Measurements from ENCODE around the gene ZCCHC10. TPM values are rescaled to one million over a fixed set of nuclear protein-coding genes. Genes with fewer than 3 reads are reported as not detected.

ZCCHC10 gene
- 10 to 100 TPM; 24.4 to 39.7 (median 27.4) TPM for polyA plus RNA-seq
- long read RNA-seq, donor 1, transcript ZCCHC10-201 (4 exons, 2,178 nt): major isoform, 10 of 25 reads
- long read RNA-seq, donor 1, transcript ZCCHC10-207 (5 exons, 1,070 nt): minor isoform, 6 of 25 reads
- long read RNA-seq, donor 1, transcript ZCCHC10-203 (3 exons, 325 nt): minor isoform, 7 of 25 reads
- long read RNA-seq, donor 1, partial matches to known transcripts: 0 of 25 reads
- long read RNA-seq, donor 1, other reads (novel, unspliced or antisense): 0 of 25 reads
- long read RNA-seq, donor 2, partial matches to known transcripts: 0 of 2 reads
- long read RNA-seq, donor 2, other reads (novel, unspliced or antisense): 0 of 2 reads
- long read RNA-seq, donor 3, partial matches to known transcripts: 0 of 7 reads
- long read RNA-seq, donor 3, other reads (novel, unspliced or antisense): 0 of 7 reads
- long read RNA-seq, donor 4: 0 reads
- long read RNA-seq, donor 5, partial matches to known transcripts: 0 of 5 reads
- long read RNA-seq, donor 5, other reads (novel, unspliced or antisense): 0 of 5 reads
- long read RNA-seq, donor 6, transcript ZCCHC10-201 (4 exons, 2,178 nt): major isoform, 7 of 7 reads
- long read RNA-seq, donor 6, partial matches to known transcripts: 0 of 7 reads
- long read RNA-seq, donor 6, other reads (novel, unspliced or antisense): 0 of 7 reads
- long read RNA-seq, donor 7, transcript ZCCHC10-201 (4 exons, 2,178 nt): major isoform, 5 of 12 reads
- long read RNA-seq, donor 7, partial matches to known transcripts: 0 of 12 reads
- long read RNA-seq, donor 7, other reads (novel, unspliced or antisense): 0 of 12 reads
- long read RNA-seq, donor 8, partial matches to known transcripts: 0 of 1 reads
- long read RNA-seq, donor 8, other reads (novel, unspliced or antisense): 0 of 1 reads
- long read RNA-seq, donor 9, partial matches to known transcripts: 0 of 3 reads
- long read RNA-seq, donor 9, other reads (novel, unspliced or antisense): 0 of 3 reads
- long read RNA-seq, donor 10, transcript ZCCHC10-201 (4 exons, 2,178 nt): major isoform, 15 of 22 reads
- long read RNA-seq, donor 10, partial matches to known transcripts: 0 of 22 reads
- long read RNA-seq, donor 10, other reads (novel, unspliced or antisense): 0 of 22 reads

DNA sequence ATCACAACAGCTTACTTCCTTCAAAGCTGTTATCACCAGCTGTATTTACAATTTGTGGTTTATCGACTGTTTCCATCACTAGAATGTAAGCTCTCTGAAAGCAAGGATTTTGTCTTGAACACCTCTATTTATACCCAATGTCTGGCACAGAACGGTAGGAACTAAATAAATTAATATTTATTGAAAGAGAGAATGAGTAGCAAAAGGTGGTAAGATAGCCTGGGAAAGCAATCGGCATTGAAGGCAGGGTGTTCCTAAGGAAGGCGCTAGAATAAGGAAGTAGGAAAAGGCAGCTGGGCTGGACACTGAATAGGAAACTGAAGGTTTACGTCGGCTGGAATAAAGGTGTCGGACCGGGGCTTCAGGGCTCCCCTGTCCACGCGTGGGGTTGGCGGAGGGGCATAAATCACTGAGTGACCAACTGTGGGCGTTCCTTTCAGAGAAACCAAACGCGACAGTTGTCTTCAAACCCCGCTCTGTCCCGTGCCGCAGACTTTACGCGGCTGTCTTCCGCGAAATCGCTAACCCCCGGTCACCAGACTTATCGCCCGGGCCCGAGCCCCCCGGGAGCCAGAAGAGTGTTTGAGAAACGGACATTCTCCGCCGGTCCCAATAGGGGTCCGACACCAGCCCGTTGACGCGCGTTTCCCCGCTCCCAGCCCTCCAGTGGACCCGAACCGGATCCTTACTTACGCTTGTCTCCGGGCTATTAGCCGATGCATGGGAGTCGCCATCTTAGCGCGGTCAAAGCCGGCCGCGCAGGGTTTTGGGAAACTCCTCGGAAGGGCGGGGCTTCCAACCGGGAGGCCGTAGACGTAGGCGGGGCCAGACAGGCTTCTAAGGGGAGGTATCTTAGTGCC is at the start of gene ZCCHC10:
Gene ZCCHC10, minus strand, starts transcription at position 746 of the 860 bp plus-strand sequence. Its CDS starts 12 bp downstream, at position 734.
- Histone ChIP-seq H3K36me3 (ENCODE audit: control insufficient read depth in 3 of 3, insufficient read depth in 2 of 3, low read depth in 1 of 3, low read length in 3 of 3) (peaks cover 0 to 8% (median 2%) of the 10 kb centered on the region in 3 donors), H3K27ac (ENCODE audit: low read depth in 1 of 3, low read length in 2 of 3) (peak within 1 kb of the TSS; percentile 87 to 96 (median 87)), H3K4me3 (ENCODE audit: low read depth in 1 of 3, low read length in 3 of 3) (peak within 1 kb of the TSS; percentile 78 to 100 (median 82)), H3K9me3 (ENCODE audit: control insufficient read depth in 2 of 2, insufficient read depth in 1 of 2, low read depth in 1 of 2, low read length in 1 of 2) (no peaks in the 10 kb centered on the region), H3K4me1 (ENCODE audit: control insufficient read depth in 3 of 3, insufficient read depth in 2 of 3, low read depth in 1 of 3, low read length in 2 of 3) (peaks cover 0 to 5% (median 5%) of the 10 kb centered on the region in 3 donors), H3K27me3 (ENCODE audit: control insufficient read depth in 3 of 3, insufficient read depth in 3 of 3, low read length in 3 of 3) (no peaks in the 10 kb centered on the region)
- WGBS, 3 donors: 0 to 1% (median 0%) methylated on average over 51 to 53 of the region's 53 CpGs
- DNase-seq: peak; percentile 92 to 97
- FAIRE-seq: no peak

DNA sequence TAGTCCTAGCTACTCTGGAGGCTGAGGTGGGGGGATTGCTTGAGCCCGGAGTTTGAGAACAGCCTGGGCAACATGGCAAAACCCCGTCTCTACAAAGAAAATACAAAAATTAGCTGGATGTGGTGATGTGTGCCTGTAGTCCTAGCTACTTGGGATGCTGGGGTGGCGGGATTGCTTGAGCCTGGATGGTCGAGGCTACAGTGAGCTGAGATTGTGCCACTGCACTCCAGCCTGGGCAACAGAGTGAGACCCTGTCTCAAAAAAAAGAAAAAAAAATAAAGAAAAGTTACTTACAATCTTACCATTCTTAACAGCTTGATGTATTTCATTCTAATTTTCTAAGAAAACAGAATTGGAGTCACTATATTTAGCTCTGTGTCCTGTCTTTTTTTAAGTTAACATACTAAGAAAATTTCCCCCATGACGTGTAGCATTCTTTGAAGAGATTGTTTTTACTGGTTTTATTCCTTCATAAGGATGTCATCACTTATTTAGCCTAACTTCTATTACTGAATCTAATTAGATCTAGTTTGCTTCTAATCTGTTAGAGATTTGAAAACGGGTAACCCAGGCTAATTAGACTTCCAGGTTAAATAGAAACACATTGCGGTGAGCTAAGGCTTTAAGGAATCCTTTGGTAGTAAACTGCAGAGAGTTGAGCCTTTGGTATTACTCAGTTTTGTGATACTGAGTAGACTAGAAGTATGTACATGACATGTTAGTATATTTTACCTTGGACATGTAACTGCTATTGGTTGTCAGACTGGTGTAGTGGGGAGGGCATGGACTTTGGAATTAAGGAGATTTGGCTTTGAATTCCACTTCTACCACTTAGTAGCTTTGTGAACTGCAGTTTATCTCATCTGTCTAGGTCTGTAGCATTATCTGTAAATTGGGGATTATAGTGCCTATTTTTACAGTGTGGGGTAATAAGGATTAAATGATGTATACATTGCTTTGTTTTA is 49.5 kb upstream of the ZCCHC10 start:
- Histone ChIP-seq H3K9me3 (ENCODE audit: control insufficient read depth in 2 of 2, insufficient read depth in 1 of 2, low read depth in 1 of 2, low read length in 1 of 2) (no peaks in the 10 kb centered on the region), H3K27me3 (ENCODE audit: control insufficient read depth in 3 of 3, insufficient read depth in 3 of 3, low read length in 3 of 3) (no peaks in the 10 kb centered on the region), H3K36me3 (ENCODE audit: control insufficient read depth in 3 of 3, insufficient read depth in 2 of 3, low read depth in 1 of 3, low read length in 3 of 3) (peaks cover 4 to 28% (median 13%) of the 10 kb centered on the region in 3 donors), H3K27ac (ENCODE audit: low read depth in 1 of 3, low read length in 2 of 3) (no peak overlapping the region), H3K4me3 (ENCODE audit: low read depth in 1 of 3, low read length in 3 of 3) (no peak overlapping the region), H3K4me1 (ENCODE audit: control insufficient read depth in 3 of 3, insufficient read depth in 2 of 3, low read depth in 1 of 3, low read length in 2 of 3) (no peaks in the 10 kb centered on the region)
- no peak for FAIRE-seq
- 83 to 88% (median 88%) methylated on average over 7 of the region's 7 CpGs for WGBS, 3 donors
- DNase-seq: peak in 1 of 2 donors; percentile 24

DNA sequence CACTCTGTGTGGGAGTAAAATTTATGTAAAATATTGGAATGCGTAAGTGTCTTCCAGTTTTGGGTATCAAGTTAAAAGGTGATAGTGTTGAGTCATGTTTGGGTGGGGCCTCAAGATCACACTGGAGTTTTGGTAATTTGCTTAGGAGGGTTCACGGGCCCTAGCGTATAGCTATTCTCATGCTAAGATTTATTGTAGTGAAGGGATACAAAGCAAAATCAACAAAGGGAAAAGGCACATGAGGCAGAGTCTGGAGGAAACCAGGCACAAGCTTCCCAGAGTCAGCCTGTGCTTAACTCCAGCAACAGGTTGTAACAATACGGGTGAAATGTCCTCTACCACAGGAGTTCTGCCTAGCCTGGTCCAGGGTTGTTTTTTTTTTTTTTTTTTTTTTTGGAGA is 45.7 kb upstream of the ZCCHC10 start:
- Histone ChIP-seq H3K27me3 (ENCODE audit: control insufficient read depth in 3 of 3, insufficient read depth in 3 of 3, low read length in 3 of 3) (no peaks in the 10 kb centered on the region), H3K4me1 (ENCODE audit: control insufficient read depth in 3 of 3, insufficient read depth in 2 of 3, low read depth in 1 of 3, low read length in 2 of 3) (no peaks in the 10 kb centered on the region), H3K4me3 (ENCODE audit: low read depth in 1 of 3, low read length in 3 of 3) (no peak overlapping the region), H3K9me3 (ENCODE audit: control insufficient read depth in 2 of 2, insufficient read depth in 1 of 2, low read depth in 1 of 2, low read length in 1 of 2) (no peaks in the 10 kb centered on the region), H3K36me3 (ENCODE audit: control insufficient read depth in 3 of 3, insufficient read depth in 2 of 3, low read depth in 1 of 3, low read length in 3 of 3) (peaks cover 11 to 35% (median 12%) of the 10 kb centered on the region in 3 donors), H3K27ac (ENCODE audit: low read depth in 1 of 3, low read length in 2 of 3) (no peak overlapping the region)
- no peak for FAIRE-seq
- 91 to 94% (median 92%) methylated on average over 4 of the region's 4 CpGs for WGBS, 3 donors
- no peak for DNase-seq

DNA sequence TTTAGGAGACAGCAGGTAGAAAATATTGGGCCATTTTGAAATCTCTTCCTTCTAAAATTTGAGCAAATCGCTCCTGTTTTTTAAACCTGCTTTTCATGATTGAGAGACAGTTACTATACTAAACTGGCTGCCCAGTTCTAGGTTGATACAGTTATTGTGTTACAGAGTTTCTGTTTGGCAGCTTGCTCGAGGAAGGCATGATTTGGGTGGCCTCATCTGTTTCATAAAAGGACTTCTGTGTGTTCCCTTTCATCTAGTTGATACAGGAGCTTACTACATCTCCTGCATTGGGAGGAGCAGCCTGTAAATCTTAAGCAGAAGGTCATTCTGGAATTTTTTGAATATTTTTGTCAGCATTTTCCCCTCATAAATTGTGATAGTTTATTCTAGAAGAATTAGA is 39.7 kb upstream of the ZCCHC10 start:
- Histone ChIP-seq H3K27me3 (ENCODE audit: control insufficient read depth in 3 of 3, insufficient read depth in 3 of 3, low read length in 3 of 3) (no peaks in the 10 kb centered on the region), H3K9me3 (ENCODE audit: control insufficient read depth in 2 of 2, insufficient read depth in 1 of 2, low read depth in 1 of 2, low read length in 1 of 2) (no peaks in the 10 kb centered on the region), H3K36me3 (ENCODE audit: control insufficient read depth in 3 of 3, insufficient read depth in 2 of 3, low read depth in 1 of 3, low read length in 3 of 3) (peaks cover 7 to 30% (median 12%) of the 10 kb centered on the region in 3 donors), H3K27ac (ENCODE audit: low read depth in 1 of 3, low read length in 2 of 3) (no peak overlapping the region), H3K4me1 (ENCODE audit: control insufficient read depth in 3 of 3, insufficient read depth in 2 of 3, low read depth in 1 of 3, low read length in 2 of 3) (peaks cover 0 to 4% (median 0%) of the 10 kb centered on the region in 3 donors), H3K4me3 (ENCODE audit: low read depth in 1 of 3, low read length in 3 of 3) (no peak overlapping the region)
- FAIRE-seq (no peak), DNase-seq (no peak)
- WGBS, 3 donors: 89 to 92% (median 91%) methylated on average over 2 of the region's 2 CpGs

DNA sequence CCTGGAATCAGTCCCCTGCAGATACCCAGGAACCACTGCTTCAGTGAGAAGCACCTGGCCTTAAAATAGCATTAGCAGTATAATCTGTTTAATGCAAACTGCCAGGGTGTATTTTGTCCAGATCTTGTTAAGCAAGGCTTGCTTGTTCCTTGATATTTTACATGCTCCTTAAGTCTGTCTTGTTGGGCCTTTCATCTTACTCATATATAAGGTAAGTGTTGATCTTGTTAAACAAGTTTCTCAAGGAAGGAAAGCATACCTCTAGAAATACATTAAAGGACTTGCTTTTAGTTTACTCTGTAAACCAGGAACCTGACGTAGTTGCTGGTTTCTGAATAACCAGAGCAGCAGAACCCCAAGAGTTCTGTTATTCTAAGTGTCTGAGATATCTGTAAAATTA is 39.1 kb upstream of the ZCCHC10 start:
- no peak overlapping the region for H3K27ac ChIP-seq (ENCODE audit: low read depth in 1 of 3, low read length in 2 of 3)
- H3K4me1 ChIP-seq (ENCODE audit: control insufficient read depth in 3 of 3, insufficient read depth in 2 of 3, low read depth in 1 of 3, low read length in 2 of 3): peaks cover 0 to 4% (median 0%) of the 10 kb centered on the region in 3 donors
- WGBS, 3 donors: 50 to 68% (median 68%) methylated on average over 1 of the region's 1 CpG
- peaks cover 4 to 26% (median 8%) of the 10 kb centered on the region in 3 donors for H3K36me3 ChIP-seq (ENCODE audit: control insufficient read depth in 3 of 3, insufficient read depth in 2 of 3, low read depth in 1 of 3, low read length in 3 of 3)
- H3K4me3 ChIP-seq (ENCODE audit: low read depth in 1 of 3, low read length in 3 of 3): no peak overlapping the region
- H3K27me3 ChIP-seq (ENCODE audit: control insufficient read depth in 3 of 3, insufficient read depth in 3 of 3, low read length in 3 of 3): no peaks in the 10 kb centered on the region
- H3K9me3 ChIP-seq (ENCODE audit: control insufficient read depth in 2 of 2, insufficient read depth in 1 of 2, low read depth in 1 of 2, low read length in 1 of 2): no peaks in the 10 kb centered on the region
- DNase-seq (no peak), FAIRE-seq (no peak)

DNA sequence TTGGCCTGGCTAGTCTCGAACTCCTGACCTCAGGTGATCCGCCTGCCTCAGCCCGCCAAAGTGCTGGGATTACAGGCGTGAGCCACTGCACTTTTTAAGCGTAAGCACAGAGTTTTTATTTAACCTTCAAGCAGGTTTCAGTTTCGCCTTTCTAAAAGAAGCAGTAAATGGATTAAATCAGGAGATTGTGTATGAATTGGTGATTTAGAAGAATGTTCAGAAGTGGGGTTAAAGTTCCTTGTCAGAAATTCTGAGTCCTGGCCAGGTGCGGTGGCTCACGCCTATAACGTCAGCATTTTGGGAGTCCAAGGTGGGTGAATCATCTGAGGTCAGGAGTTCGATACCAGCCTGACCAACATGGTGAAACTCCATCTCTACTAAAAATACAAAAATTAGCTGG is 37.6 kb upstream of the ZCCHC10 start:
- H3K4me1 ChIP-seq (ENCODE audit: control insufficient read depth in 3 of 3, insufficient read depth in 2 of 3, low read depth in 1 of 3, low read length in 2 of 3): peaks cover 0 to 4% (median 0%) of the 10 kb centered on the region in 3 donors
- H3K27ac ChIP-seq (ENCODE audit: low read depth in 1 of 3, low read length in 2 of 3): no peak overlapping the region
- peak; percentile 56 to 61 for DNase-seq
- H3K36me3 ChIP-seq (ENCODE audit: control insufficient read depth in 3 of 3, insufficient read depth in 2 of 3, low read depth in 1 of 3, low read length in 3 of 3): peaks cover 2 to 17% (median 2%) of the 10 kb centered on the region in 3 donors
- 21 to 58% (median 47%) methylated on average over 10 of the region's 10 CpGs for whole genome bisulfite sequencing, 3 donors
- no peak for FAIRE-seq
- no peaks in the 10 kb centered on the region for H3K9me3 ChIP-seq (ENCODE audit: control insufficient read depth in 2 of 2, insufficient read depth in 1 of 2, low read depth in 1 of 2, low read length in 1 of 2)
- no peak overlapping the region for H3K4me3 ChIP-seq (ENCODE audit: low read depth in 1 of 3, low read length in 3 of 3)
- no peaks in the 10 kb centered on the region for H3K27me3 ChIP-seq (ENCODE audit: control insufficient read depth in 3 of 3, insufficient read depth in 3 of 3, low read length in 3 of 3)

DNA sequence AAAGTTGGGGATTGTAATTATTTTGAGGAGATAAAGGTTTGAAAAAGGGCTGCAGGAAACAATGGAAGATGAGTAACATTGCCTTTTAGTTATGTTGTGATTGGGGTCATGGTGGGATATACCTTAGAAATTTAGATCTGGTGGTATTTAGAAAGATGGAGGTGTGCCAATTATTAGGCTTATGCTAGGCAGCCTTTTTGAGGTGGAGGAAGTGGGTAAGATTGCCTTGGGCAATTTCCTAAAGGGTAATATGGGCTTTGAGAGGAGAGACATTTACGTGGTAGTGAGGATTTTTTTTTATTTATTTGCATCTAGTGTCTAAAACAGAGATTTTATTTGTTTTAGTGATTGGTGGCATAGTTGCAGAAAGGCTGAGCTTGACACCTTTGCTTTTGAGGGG is 35.9 kb upstream of the ZCCHC10 start:
- FAIRE-seq: no peak
- Histone ChIP-seq H3K27ac (ENCODE audit: low read depth in 1 of 3, low read length in 2 of 3) (no peak overlapping the region), H3K4me1 (ENCODE audit: control insufficient read depth in 3 of 3, insufficient read depth in 2 of 3, low read depth in 1 of 3, low read length in 2 of 3) (peaks cover 0 to 6% (median 4%) of the 10 kb centered on the region in 3 donors), H3K4me3 (ENCODE audit: low read depth in 1 of 3, low read length in 3 of 3) (no peak overlapping the region), H3K9me3 (ENCODE audit: control insufficient read depth in 2 of 2, insufficient read depth in 1 of 2, low read depth in 1 of 2, low read length in 1 of 2) (no peaks in the 10 kb centered on the region), H3K27me3 (ENCODE audit: control insufficient read depth in 3 of 3, insufficient read depth in 3 of 3, low read length in 3 of 3) (no peaks in the 10 kb centered on the region), H3K36me3 (ENCODE audit: control insufficient read depth in 3 of 3, insufficient read depth in 2 of 3, low read depth in 1 of 3, low read length in 3 of 3) (peaks cover 2 to 11% (median 2%) of the 10 kb centered on the region in 3 donors)
- 64 to 79% (median 65%) methylated on average over 1 of the region's 1 CpG for WGBS, 3 donors
- DNase-seq: no peak

Data from small intestine (tissue), 16 donors.